Adrenal gland (tissue), 12 donors: Measurements from ENCODE around the gene PDX1. TPM values are rescaled to one million over a fixed set of nuclear protein-coding genes. Genes with fewer than 3 reads are reported as not detected.

Experiments
- DNase-seq, 7 donors: peaks; one replicate each; pipeline ENCODE4 v3.0.0-alpha.2; 2019 to 2020
- H3K27ac ChIP-seq, 5 donors: fragments of 200-600 bp; sonication (generic) in 4 of 5; 1 replicate in 3 of 5; 2 replicates in 2 of 5; pipeline versions ENCODE4 v1.5.1 to v1.8.0; 2016 to 2020; ENCODE audit warnings: mild to moderate bottlenecking in 1 of 5
- H3K27me3 ChIP-seq: fragments of 200-600 bp; 2 replicates; pipeline ENCODE4 v1.8.0; 2021
- H3K36me3 ChIP-seq, 2 donors: fragments of 200-600 bp; replicated peaks in 1 of 2; 1 replicate in 1 of 2; 2 replicates in 1 of 2; pipeline versions ENCODE4 v1.5.1 to v1.8.0; 2018 to 2022
- H3K4me1 ChIP-seq, 2 donors: fragments of 200-600 bp; replicated peaks in 1 of 2; 1 replicate in 1 of 2; 2 replicates in 1 of 2; pipeline versions ENCODE4 v1.5.1 to v1.8.0; 2018 to 2021
- H3K4me3 ChIP-seq, 4 donors: fragments of 200-600 bp; sonication (generic) in 3 of 4; one replicate each; pipeline ENCODE4 v1.5.1; 2016 to 2018
- H3K9me3 ChIP-seq, 3 donors: fragments of 200-600 bp; sonication (generic) in 1 of 3; replicated peaks in 1 of 3; 1 replicate in 2 of 3; 2 replicates in 1 of 3; pipeline versions ENCODE4 v1.5.1 to v1.8.0; 2016 to 2021
- POLR2A ChIP-seq, 2 donors: fragments of 450-650 bp; IDR thresholded peaks; one replicate each; pipeline ENCODE4 v1.6.1; 2017; ENCODE audit warnings: antibody characterized with exemption in 2 of 2, mild to moderate bottlenecking in 2 of 2, moderate library complexity in 1 of 2
- WGBS, 4 donors: extraction: QIAGEN DNeasy Blood & Tissue Kit in 2 of 4; methylation state at CpG; one replicate each; pipeline versions ENCODE4 v1.1.5 to v1.1.7; 2013 to 2017; 5-methylcytosine and 5-hydroxymethylcytosine counted together
- intact Hi-C, 2 donors: fragments of 100-400 bp; cut with DNase I; formaldehyde crosslinking; loops; one replicate each; pipeline versions ENCODE4 v1.14.1 to v1.15.0; 2022 to 2023
- polyA plus RNA-seq, 3 donors: library from polyadenylated mRNA; stranded (reverse); fragments of 200-250 nt in 2 of 3; fragments of 350-450 nt in 1 of 3; fragmentation: Illumina TruSeq in 1 of 3; extraction: RNeasy Lipid Tissue Mini Kit (QIAGEN cat#74804) in 1 of 3; gene quantifications; one replicate each; pipeline ENCODE4 v1.2.3, GENCODE V29; 2013 to 2014
- total RNA-seq, 9 donors: library from RNA; depleted of rRNA in 4 of 9; stranded (reverse); fragments of >200 nt in 4 of 9; fragments of 120-200 nt in 1 of 9; fragmentation: NEBNext Ultra II Directional in 1 of 9; extraction: Animal tissue kit (Norgen Biotek cat#: 25700) in 1 of 9; gene quantifications; one replicate each; pipeline versions ENCODE4 v1.1.0 to v1.2.4, GENCODE V29; 2013 to 2023
- TF ChIP-seq, protein P1 (sequence below), 6 experiments: fragments of 450-650 bp in 4 of 6; fragments of 200-600 bp in 2 of 6; sonication (generic) in 1 of 6; IDR thresholded peaks; 1 replicate in 5 of 6; 2 replicates in 1 of 6; pipeline versions ENCODE4 v1.5.1 to v1.8.0; 2016 to 2021; ENCODE audit warnings: antibody characterized with exemption in 6 of 6, mild to moderate bottlenecking in 2 of 6, moderate library complexity in 1 of 6
- donor health status: healthy with polysubstance abuse.
- donor health status: Bipolar disorder and iron deficiency.
- donor health status: DM: yes; HTN: yes; CAD: no.
- donor health status: DM: no; HTN: no; CAD: no.
- donor health status: DM: no; HTN: no; CAD: no.
- donor health status: DM: yes; HTN: yes; CAD: no.

PDX1 gene
- total and polyA plus RNA-seq, 12 donors: not detected

DNA sequence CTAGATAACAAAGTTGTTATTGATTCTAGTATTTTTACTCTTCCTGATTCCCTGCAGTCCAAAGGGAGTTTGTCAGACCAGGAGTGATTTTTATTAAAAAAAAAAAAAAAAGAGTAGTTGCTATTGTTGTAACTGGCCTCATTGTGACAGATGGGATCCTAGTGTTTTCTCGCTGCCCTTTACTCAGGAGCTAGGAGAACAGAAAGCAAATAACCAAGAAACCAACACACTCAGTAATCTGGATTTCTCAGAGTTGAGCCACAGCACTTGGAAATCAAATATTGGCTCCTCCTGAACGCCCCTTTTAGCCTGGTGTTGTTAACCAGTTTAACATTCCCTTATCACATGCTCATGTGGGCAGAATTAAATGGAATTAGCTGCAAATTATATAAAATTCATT is 8.3 kb upstream of the PDX1 start:
- 30 to 44% (median 40%) methylated on average over 2 of the region's 2 CpGs for WGBS, 4 donors
- no peak for TF ChIP-seq POLR2A (IDR thresholded peaks at IDR 0.05)
- no peak for DNase-seq
- Histone ChIP-seq H3K4me3 (no peak overlapping the region), H3K9me3 (no peaks in the 10 kb centered on the region), H3K4me1 (no peaks in the 10 kb centered on the region), H3K27ac (no peak overlapping the region), H3K27me3 (peaks cover 52% of the 10 kb centered on the region), H3K36me3 (no peaks in the 10 kb centered on the region)
- intact Hi-C loops: no loop called here

DNA sequence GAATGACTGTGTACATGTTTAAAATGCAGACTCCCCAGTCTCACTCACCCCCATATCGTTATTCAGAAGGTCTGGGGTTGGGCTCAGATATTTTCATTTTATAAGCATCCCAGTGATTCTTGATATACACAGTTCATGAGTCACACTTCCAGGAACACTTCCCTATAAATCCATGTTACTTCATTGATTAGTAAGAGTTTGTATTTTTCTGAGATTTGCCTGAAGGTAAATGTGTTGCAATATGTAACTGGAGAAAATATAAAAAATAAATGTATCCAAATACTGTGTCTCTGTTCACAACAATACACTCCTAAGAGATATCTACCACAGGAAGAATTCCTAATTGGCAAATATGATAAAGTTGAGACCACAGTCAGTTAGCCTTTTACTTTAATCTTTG is 6.6 kb upstream of the PDX1 start:
- no peak for DNase-seq
- 59 to 76% (median 66%) methylated on average over 1 of the region's 1 CpG for WGBS, 4 donors
- H3K4me3 ChIP-seq: no peak overlapping the region
- H3K9me3 ChIP-seq: no peaks in the 10 kb centered on the region
- TF ChIP-seq, protein P1, sequence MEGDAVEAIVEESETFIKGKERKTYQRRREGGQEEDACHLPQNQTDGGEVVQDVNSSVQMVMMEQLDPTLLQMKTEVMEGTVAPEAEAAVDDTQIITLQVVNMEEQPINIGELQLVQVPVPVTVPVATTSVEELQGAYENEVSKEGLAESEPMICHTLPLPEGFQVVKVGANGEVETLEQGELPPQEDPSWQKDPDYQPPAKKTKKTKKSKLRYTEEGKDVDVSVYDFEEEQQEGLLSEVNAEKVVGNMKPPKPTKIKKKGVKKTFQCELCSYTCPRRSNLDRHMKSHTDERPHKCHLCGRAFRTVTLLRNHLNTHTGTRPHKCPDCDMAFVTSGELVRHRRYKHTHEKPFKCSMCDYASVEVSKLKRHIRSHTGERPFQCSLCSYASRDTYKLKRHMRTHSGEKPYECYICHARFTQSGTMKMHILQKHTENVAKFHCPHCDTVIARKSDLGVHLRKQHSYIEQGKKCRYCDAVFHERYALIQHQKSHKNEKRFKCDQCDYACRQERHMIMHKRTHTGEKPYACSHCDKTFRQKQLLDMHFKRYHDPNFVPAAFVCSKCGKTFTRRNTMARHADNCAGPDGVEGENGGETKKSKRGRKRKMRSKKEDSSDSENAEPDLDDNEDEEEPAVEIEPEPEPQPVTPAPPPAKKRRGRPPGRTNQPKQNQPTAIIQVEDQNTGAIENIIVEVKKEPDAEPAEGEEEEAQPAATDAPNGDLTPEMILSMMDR (IDR thresholded peaks at IDR 0.05): no peak
- TF ChIP-seq POLR2A (IDR thresholded peaks at IDR 0.05): no peak
- H3K27ac ChIP-seq: no peak overlapping the region
- H3K4me1 ChIP-seq: no peaks in the 10 kb centered on the region
- intact Hi-C loops: no loop called here
- peaks cover 62% of the 10 kb centered on the region for H3K27me3 ChIP-seq
- H3K36me3 ChIP-seq: no peaks in the 10 kb centered on the region

DNA sequence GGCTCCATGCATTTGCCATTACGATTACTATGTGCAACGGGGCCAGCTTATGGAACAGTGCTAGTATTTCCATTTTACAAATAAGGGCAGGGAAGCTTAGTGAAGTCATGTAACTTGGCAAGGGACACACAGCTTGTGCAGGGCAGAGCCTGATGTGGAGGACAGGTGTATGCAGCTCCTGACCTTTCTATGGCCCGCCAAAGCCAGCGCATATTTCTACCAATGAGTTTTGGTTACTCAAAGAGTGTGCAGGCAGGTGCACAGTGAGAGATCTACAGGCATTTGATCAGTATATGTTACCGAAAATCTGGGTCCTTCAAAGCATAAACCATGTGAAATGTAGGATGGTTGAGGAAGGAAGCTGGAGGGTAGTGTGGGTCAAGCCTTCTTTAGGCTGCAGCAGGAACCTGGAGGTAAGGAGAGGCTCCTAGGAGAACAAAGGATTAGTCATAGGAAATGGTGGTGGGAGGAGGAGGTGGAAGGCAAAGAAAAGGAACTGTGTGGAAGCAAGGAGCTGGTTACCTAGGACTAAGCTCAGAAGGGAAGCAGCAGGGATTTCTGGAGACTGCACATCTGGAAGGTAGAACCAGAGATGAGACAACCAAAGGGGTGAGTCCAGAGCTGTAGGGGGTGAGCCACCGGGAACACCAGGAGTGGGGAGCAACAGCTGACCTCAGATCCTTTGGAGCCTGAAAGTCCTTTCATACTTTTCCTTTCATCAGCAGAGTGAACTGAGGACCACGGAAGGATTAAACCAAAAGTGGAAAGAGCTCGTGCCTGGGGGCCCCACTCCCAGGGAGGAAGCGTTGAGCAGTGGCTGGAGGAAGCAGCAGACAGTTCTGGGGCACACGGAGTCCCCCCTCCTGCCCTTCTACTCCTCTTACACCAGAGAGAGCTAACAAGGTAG is 4.2 kb upstream of the PDX1 start:
- peaks cover 4 to 13% of the 10 kb centered on the region in 2 donors for H3K4me1 ChIP-seq
- H3K4me3 ChIP-seq: no peak overlapping the region
- intact Hi-C loops: no loop called here
- peaks cover 76% of the 10 kb centered on the region for H3K27me3 ChIP-seq
- WGBS, 4 donors: 40 to 55% (median 49%) methylated on average over 10 of the region's 10 CpGs
- TF ChIP-seq POLR2A (IDR thresholded peaks at IDR 0.05): no peak
- no peak overlapping the region for H3K27ac ChIP-seq
- H3K36me3 ChIP-seq: no peaks in the 10 kb centered on the region
- no peak for DNase-seq
- H3K9me3 ChIP-seq: no peaks in the 10 kb centered on the region

DNA sequence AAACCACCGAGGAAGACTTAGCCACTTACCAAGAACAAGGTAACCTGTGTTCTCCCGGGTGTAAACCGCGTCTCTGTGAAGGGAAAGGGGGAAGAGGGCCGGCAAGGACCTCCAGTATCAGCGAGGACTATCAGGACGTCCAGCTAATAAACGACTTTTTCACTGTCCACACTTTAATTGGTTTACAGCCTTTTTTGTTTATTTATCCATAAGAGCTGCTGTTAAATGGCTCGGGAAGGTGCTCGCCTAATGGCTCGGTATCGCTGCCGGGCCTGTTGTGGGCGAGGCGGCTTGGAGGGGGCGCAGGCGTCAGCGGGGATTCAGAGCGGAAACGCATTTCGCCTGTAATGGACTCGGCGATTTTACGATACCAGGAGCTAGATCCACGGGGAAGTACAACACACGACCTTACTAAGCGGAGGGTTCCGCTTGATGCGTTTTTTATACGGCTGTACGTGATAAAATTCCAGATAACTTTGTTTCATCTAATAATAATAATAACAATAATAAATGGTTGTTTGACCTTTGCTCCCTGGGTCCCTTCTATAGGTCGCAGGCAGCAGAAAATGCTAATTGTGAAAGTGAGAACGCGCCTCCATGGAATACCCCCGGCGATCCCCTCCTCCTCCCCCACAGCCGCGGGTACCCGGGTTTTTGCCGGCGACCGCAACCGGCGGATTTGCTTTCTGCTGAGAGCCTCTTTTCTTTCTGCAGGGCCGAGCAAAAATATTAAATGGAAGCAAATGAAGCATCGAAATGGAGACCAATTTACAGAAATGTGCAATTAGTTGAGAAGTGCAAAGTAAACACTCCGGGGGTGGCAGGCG is 2.5 kb upstream of the PDX1 start:
- WGBS, 4 donors: 7 to 8% (median 7%) methylated on average over 47 to 48 of the region's 48 CpGs
- no peaks in the 10 kb centered on the region for H3K36me3 ChIP-seq
- DNase-seq: no peak
- H3K27me3 ChIP-seq: peaks cover 89% of the 10 kb centered on the region
- intact Hi-C loops: no loop called here
- no peak for TF ChIP-seq POLR2A (IDR thresholded peaks at IDR 0.05)
- H3K27ac ChIP-seq: no peak overlapping the region
- H3K4me1 ChIP-seq: peaks cover 13 to 25% of the 10 kb centered on the region in 2 donors
- no peaks in the 10 kb centered on the region for H3K9me3 ChIP-seq
- H3K4me3 ChIP-seq: peak overlapping the region in 1 of 4 donors; percentile 17

DNA sequence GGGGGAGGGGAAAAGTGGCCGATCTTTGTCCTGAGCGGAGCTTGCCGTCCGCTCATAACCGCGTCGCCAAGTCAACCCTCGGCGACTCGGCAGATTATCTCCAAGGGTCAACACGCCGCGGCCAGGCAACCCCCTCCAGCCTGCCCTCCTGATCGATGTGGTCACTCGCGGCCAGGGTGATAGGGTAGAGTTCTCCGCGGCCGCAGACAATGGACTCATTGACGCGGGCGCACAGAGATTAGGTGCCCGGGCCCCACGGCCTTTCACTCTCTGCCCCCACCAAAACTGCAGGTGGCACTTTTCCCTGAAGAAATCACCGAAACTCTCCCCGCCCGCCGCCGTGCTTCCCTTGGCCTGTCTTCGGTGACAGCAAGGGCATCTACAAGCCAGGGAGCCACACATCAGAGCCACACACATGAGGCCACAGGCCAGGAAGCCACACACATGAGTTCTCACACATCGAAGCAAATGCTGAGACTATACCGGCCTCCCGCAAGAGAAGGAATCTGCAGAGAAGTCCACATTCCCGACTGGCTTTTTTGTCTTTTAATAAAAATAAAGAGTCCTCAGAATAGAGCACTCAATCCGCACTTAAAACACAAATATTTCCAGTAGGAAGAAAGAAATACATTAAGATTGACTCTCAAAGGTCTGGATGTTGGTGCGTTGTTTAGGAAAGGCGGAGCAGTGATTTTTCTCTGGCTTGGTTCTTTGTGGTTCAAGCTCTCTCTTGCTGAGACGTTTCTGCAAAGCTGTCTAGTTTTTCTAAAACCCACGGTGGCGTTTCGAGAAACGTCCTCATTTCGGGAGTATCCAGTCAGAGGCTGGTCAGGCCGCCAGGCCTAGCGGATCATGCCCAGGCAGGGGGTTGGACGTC is 1.5 kb upstream of the PDX1 start:
- Histone ChIP-seq H3K9me3 (no peaks in the 10 kb centered on the region), H3K4me3 (no peak overlapping the region), H3K27ac (no peak overlapping the region), H3K4me1 (peaks cover 13 to 25% of the 10 kb centered on the region in 2 donors), H3K36me3 (no peaks in the 10 kb centered on the region), H3K27me3 (peaks cover 93% of the 10 kb centered on the region)
- intact Hi-C loops: no loop called here
- TF ChIP-seq, protein P1 (IDR thresholded peaks at IDR 0.05): no peak
- TF ChIP-seq POLR2A (IDR thresholded peaks at IDR 0.05): no peak
- 15 to 31% (median 18%) methylated on average over 20 to 46 of the region's 46 CpGs for WGBS, 4 donors
- DNase-seq: no peak
